ENCODE data around the gene QSOX2. TPM values are rescaled to one million over a fixed set of nuclear protein-coding genes. Genes with fewer than 3 reads are reported as not detected.

The QSOX2 gene
- total and polyA plus RNA-seq, 4 donors, result 4.9 to 12.2 (median 10.3) TPM

- 82 to 94% methylated on average over 20 to 21 of the region's 21 CpGs for WGBS, 2 donors
- Histone ChIP-seq H3K9ac (ENCODE audit: insufficient read depth in 1 of 2, low read length in 2 of 2) (no peak overlapping the region), H3K4me1 (ENCODE audit: control insufficient read depth in 5 of 5, insufficient read depth in 5 of 5, low read length in 5 of 5) (peaks cover 0 to 11% (median 0%) of the 10 kb centered on the region in 5 donors), H3K9me3 (ENCODE audit: control insufficient read depth in 4 of 4, insufficient read depth in 3 of 4, low read length in 3 of 4) (peaks cover 0 to 4% (median 0%) of the 10 kb centered on the region in 4 donors), H3K27me3 (ENCODE audit: control insufficient read depth in 3 of 3, insufficient read depth in 3 of 3, low read length in 2 of 3) (peaks cover 0 to 6% (median 0%) of the 10 kb centered on the region in 3 donors), H3K27ac (ENCODE audit: low read depth in 1 of 2, low read length in 1 of 2) (no peak overlapping the region), H3K36me3 (ENCODE audit: control insufficient read depth in 4 of 4, insufficient read depth in 4 of 4, low read length in 4 of 4) (no peaks in the 10 kb centered on the region), H3K4me3 (no peak overlapping the region)
- DNase-seq, result no peak
- no peak for ATAC-seq (ENCODE audit: insufficient read depth, low FRiP score)
- TF ChIP-seq CTCF (IDR thresholded peaks at IDR 0.05; ENCODE audit: control extremely low read depth, extremely low read depth), result no peak
Measured at GRCh38 chr9:136178061-136178772, 67.4 kb downstream of the QSOX2 start.

GRCh38 chr9:136177224-136177623, 68.4 kb downstream of the QSOX2 start:
- TF ChIP-seq CTCF (IDR thresholded peaks at IDR 0.05; ENCODE audit: control extremely low read depth, extremely low read depth), result no peak
- Histone ChIP-seq H3K27me3 (ENCODE audit: control insufficient read depth in 3 of 3, insufficient read depth in 3 of 3, low read length in 2 of 3) (peaks cover 0 to 6% (median 0%) of the 10 kb centered on the region in 3 donors), H3K36me3 (ENCODE audit: control insufficient read depth in 4 of 4, insufficient read depth in 4 of 4, low read length in 4 of 4) (no peaks in the 10 kb centered on the region), H3K9me3 (ENCODE audit: control insufficient read depth in 4 of 4, insufficient read depth in 3 of 4, low read length in 3 of 4) (peaks cover 0 to 4% (median 0%) of the 10 kb centered on the region in 4 donors), H3K4me1 (ENCODE audit: control insufficient read depth in 5 of 5, insufficient read depth in 5 of 5, low read length in 5 of 5) (peaks cover 0 to 11% (median 0%) of the 10 kb centered on the region in 5 donors), H3K4me3 (no peak overlapping the region), H3K27ac (ENCODE audit: low read depth in 1 of 2, low read length in 1 of 2) (no peak overlapping the region), H3K9ac (ENCODE audit: insufficient read depth in 1 of 2, low read length in 2 of 2) (no peak overlapping the region)
- ATAC-seq (ENCODE audit: insufficient read depth, low FRiP score) (no peak), DNase-seq (no peak)
- 84 to 93% methylated on average over 14 of the region's 14 CpGs for WGBS, 2 donors

GRCh38 chr9:136175616-136176197, 69.9 kb downstream of the QSOX2 start:
- no peak for TF ChIP-seq CTCF (IDR thresholded peaks at IDR 0.05; ENCODE audit: control extremely low read depth, extremely low read depth)
- peaks cover 0 to 6% (median 0%) of the 10 kb centered on the region in 3 donors for H3K27me3 ChIP-seq (ENCODE audit: control insufficient read depth in 3 of 3, insufficient read depth in 3 of 3, low read length in 2 of 3)
- WGBS, 2 donors, result 53 to 67% methylated on average over 12 of the region's 12 CpGs
- H3K36me3 ChIP-seq (ENCODE audit: control insufficient read depth in 4 of 4, insufficient read depth in 4 of 4, low read length in 4 of 4), result no peaks in the 10 kb centered on the region
- H3K27ac ChIP-seq (ENCODE audit: low read depth in 1 of 2, low read length in 1 of 2), result no peak overlapping the region
- H3K4me3 ChIP-seq, result no peak overlapping the region
- peaks cover 0 to 11% (median 0%) of the 10 kb centered on the region in 5 donors for H3K4me1 ChIP-seq (ENCODE audit: control insufficient read depth in 5 of 5, insufficient read depth in 5 of 5, low read length in 5 of 5)
- ATAC-seq (ENCODE audit: insufficient read depth, low FRiP score) (no peak), DNase-seq (peak; percentile 49 to 80 (median 54))
- H3K9me3 ChIP-seq (ENCODE audit: control insufficient read depth in 4 of 4, insufficient read depth in 3 of 4, low read length in 3 of 4), result peaks cover 0 to 4% (median 0%) of the 10 kb centered on the region in 4 donors
- H3K9ac ChIP-seq (ENCODE audit: insufficient read depth in 1 of 2, low read length in 2 of 2), result no peak overlapping the region
